ENCODE results near the gene TSPAN18.

Gene TSPAN18

DNA sequence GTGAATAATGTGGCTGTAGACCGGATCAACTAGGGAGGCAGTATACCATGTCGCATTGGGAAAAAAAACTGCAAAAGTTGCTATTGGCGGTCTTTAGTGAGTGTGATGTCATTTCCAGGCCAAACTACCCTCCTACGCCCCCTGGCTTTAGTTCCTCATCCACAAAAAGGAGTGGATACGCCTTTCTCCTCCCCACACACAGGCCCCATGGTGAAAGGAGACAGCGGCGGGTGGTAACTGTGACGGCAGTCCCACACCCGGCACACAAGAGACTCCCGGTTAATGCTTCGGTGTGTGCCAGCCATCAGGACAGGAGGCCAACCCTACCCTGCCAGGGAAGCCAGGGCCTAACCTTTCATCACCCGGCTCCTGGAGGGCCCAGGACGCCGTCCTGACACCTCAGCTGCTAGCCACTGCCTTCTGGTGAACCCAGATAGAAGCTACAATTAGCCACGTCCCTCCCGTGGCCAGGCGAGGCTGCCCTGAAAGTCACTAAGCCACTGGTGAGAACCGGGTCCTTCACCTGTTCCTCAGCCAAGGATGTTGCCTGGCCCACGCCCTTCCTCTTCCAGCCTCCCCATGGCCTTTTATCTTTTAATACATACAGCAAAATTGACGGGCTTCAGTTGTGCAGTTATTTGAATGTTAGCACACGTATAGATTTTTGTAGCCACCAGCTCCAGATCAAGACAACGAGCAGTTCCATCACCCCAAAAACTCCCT is 213.1 kb downstream of the TSPAN18 start:
- DNase-seq (ENCODE audit: low read depth in 1 of 2, low spot score in 1 of 2): no peak

DNA sequence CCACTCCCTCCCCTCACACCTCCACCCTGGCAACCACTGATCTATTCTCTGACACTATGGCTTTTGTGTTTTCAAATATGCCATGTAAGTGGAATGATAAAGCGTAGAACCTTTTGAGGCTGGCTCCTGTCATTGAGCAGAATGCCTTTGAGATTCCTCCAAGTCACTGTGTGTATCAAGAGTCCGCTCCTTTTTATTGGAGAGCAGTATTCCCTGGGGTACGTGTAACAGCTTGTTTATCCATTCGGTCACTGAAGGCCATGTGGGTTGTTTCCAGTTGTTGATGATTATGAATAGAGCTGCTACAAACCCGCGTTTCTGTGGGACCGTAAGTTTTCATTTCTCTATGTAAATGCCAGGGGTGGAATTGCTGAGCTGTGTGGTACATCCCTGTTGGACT is 213.6 kb downstream of the TSPAN18 start:
- DNase-seq (ENCODE audit: low read depth in 1 of 2, low spot score in 1 of 2): no peak

DNA sequence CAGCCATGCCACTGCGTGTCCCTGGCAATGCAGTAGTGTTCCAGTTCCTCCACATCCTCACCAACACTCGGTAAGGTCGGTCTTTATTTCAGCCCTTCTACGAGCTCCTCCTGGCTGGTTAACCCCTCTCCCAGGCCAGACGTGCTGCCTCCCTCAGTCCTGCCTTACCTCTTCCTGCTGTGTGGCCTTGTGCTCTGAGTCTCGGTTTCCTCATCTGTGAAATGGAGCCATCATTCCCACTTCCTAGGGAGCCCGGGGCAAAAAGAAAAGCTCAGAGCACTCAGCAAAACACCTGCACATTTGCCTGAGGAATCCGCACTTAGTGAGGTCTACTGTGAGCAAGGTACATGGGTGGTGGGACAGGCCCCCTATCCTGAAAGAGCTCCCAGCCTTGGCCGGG is 214.1 kb downstream of the TSPAN18 start:
- no peak for DNase-seq (ENCODE audit: low read depth in 1 of 2, low spot score in 1 of 2)

DNA sequence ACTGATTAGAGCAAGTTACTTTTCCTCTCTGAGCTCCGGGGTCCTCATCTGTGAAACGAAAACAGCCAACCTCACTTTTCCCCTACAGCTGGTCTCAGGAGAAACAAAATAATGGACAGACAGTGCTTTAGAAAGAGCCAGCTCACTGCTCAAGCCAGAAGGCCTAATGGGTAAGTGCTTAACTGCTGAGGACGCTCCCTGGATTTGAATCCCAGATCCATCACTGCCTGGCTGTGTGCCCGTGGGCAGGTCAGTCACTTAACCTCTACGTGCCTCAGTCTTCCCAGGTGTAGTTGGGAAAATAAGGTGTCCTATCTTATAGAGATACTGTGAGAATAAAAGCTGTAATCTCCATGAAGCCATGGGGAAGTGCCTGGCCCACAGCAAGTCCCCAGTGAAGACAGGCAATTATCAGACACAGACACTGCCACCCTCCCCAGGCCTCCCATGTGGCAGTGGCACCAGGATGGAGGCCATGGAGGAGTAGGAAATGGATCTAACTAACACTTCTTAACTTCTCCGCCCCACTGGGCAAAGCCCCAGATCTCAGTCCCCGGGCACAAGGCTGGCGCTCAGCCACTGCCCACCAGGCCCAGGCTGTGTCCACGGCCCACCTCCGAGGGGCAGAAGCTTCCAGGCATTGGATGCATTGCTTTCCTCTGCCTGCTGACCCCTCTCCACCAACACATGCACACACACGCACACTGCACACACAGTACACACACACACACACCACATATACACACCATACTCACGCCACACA is 214.7 kb downstream of the TSPAN18 start:
- DNase-seq (ENCODE audit: low read depth in 1 of 2, low spot score in 1 of 2): no peak

DNA sequence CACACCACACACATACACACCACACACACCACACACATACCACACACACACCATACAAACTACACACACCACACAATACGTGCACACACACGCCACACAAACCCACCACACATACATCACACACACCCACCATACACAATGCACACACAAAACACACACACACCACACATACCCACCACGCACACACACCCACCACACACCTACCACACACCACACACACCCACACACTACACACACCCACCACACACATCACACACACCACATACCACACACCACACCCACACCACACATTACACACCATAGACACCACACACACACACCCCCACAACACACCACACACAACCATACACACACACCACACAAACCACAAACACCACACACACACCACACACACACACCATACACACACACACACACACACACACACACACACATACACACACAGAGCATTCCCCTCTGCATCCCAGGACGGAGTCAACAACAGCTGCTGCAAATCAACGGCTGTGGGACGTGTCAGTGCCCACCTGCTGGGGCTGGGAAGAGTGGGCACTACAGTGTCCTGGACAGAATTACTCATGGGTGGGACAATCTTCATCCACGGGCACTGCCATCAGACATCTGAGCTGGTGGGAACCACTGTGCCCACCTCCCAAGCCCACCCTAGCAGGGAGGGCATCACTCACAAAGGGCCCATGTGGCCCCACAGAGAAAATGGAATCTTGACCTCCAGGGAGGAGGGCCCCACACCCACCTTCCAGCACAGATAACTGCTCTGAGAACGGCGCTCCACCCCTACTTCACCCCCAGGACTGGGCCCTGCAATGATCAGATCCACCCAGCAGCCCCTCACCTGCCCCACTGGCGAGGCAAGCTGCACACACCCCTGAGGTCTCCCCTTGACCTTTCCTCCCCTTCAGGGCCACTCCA is 215.5 kb downstream of the TSPAN18 start:
- no peak for DNase-seq (ENCODE audit: low read depth in 1 of 2, low spot score in 1 of 2)

DNA sequence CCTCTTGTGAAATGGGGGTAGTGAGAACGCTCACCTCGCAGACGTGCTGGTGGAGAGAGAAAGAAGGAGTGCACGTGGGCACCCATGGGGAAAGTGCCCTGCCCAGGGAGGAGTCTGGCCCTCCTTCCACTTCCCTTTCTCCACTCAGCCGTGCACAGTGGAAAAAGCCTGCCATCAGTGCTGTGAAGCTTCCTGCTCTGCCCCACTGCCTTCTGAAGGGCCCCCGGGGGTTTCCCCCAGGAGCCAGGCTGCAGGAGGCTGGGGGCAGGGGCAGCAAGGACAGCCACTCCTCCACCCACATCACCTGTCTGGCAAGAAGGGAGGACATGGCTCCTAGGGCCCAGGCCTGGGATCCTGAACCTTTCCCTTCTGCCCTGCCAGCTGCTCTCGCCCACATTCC is 216.4 kb downstream of the TSPAN18 start:
- DNase-seq (ENCODE audit: low read depth in 1 of 2, low spot score in 1 of 2): no peak

DNA sequence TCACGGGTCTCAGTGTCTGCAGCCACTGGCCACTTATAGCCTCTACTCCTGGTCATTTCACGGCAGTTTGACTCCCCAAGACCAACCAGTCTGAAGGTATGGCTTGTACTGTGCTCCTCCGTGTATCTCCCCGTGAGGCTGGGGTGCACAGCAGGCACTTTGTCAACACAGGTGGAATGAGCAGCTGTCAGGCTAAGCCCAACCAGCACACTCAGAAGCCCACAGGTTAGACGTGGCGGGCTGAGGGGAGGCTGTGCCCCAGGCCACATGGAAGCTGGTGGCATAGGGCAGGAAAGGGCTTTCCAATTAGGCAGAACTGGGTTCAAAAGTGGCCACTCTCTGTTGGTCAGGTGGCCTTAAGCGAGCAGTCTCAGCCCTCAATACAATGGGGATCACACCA is 216.9 kb downstream of the TSPAN18 start:
- DNase-seq (ENCODE audit: low read depth in 1 of 2, low spot score in 1 of 2): no peak

DNA sequence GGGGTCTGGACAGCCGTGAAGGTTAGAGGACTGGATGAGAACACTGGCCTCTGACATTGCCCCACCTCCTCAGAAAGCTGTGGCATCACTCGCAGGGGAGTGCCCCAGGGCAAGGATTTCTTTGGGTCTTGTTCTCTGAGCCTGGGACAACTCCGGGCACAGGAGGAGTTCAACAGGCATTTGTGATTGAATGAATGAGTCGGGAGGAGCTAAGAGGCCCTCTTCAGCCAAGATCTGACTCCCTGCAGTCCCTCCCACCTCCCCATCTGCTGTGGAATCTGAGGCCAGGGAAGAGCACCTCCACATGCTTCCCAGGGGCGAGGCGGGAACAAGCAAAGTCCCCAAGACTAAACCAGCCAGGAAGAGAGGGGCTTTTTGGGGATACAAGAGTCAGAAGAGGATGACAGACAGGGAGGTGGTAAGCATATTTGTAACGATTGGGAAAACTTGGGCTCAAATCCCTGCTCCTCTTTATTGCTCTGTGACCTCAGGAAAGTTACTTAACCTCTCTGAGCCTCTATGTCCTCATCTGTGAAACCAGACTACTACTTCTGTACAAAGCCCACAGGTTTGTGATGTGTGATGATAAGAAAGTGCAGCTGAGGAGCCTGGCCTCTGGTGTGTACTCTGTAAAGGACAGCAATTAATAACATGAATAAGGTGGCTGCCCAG is 217.6 kb downstream of the TSPAN18 start:
- DNase-seq (ENCODE audit: low read depth in 1 of 2, low spot score in 1 of 2): no peak

DNA sequence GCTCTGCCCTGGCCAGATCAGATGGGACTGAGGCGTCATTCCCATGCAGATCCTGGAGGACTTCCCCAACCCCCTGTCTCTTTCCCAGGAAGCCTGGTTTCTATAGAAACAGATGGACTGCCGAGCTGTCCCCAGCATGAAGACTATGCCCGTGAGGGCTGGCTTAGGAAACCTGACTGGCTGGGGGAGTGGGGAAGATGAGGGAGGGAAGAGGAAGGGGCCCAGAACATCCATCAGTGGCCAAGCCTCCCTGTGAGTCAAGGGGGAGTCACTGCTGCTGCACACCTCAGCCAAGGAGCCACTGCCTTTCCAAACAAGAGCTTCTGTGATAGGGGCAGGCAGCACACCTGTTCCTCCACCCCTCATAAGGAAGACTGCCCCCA is 218.1 kb downstream of the TSPAN18 start:
- DNase-seq (ENCODE audit: low read depth in 1 of 2, low spot score in 1 of 2): no peak

DNA sequence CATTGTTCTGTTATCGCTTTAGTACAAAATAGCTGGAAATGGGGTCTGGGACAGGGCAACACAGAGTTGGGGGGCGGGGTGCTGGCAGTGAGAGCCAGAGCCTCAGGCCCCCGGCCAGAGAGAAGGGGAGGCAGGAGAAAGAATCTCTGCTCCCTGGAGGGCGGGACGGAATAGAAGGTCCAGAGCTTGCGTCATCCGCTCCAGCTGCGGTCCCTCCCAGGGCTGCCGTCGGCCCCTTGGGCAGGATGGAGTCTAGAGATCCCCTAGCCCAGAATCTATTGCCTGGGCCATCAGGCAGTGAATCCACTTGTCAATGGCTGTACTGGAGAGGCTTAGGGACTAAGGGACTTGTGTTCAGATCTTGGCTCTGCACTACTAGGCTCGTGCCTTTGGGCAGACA is 218.9 kb downstream of the TSPAN18 start:
- DNase-seq (ENCODE audit: low read depth in 1 of 2, low spot score in 1 of 2): no peak

DNA sequence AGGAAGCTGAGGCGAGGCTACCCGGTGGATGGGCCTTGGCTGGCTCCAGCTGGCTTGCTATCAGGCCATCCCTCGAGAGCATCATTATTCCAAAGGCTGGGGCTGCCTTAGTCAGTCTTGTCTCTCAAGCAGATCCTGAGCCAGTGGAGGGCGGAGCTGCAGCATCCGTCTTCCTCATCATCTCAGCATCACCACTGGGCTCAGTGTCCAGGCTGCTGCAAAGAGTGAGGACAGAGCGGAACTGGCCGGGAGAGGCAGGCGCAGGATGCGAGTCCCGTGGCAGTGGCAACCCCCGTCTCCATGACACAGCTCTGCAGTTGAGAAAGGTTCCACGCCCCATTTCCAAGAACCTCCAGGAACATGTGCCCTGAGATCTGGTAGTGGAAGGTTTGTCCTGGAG is 219.5 kb downstream of the TSPAN18 start:
- no peak for DNase-seq (ENCODE audit: low read depth in 1 of 2, low spot score in 1 of 2)

DNA sequence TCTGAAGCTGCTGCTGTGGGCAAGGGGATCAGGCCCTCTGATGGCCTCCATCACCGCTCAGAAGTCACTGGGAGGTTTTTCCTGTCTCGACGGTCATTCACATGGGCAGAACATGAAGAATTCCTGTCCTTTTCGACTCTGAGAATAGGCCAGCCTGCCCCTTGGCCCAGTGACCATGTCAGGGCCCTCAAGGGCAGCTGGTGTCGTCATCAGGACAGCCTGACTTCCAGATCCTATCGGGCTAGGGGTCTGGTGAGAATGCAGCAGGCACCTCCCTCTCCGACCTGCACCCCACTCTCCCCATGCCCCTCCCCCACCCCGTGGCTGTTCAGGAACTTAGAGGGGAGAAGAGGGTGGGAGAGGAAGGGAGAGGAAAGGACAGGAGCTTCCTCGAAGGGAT is 220.4 kb downstream of the TSPAN18 start:
- no peak for DNase-seq (ENCODE audit: low read depth in 1 of 2, low spot score in 1 of 2)

DNA sequence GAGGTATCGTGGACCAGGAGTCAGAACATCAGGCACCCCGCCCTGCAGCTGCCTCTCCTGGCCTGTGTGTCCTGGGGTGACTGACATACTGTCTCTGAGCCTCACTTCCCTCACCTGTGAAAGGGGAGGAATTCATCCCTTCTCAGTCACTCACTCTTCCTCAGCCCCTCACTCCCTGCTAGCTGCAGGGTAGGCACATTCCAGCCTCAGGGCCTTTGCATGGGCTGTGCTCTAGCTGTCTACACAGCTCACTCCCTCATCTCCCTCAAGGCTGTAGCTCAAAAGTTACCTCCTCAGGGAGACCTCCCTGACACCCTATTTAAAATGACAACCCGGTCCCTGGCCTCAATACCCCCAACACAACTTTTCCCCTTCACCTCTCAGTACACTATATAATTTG is 221.4 kb downstream of the TSPAN18 start:
- DNase-seq (ENCODE audit: low read depth in 1 of 2, low spot score in 1 of 2): no peak

DNA sequence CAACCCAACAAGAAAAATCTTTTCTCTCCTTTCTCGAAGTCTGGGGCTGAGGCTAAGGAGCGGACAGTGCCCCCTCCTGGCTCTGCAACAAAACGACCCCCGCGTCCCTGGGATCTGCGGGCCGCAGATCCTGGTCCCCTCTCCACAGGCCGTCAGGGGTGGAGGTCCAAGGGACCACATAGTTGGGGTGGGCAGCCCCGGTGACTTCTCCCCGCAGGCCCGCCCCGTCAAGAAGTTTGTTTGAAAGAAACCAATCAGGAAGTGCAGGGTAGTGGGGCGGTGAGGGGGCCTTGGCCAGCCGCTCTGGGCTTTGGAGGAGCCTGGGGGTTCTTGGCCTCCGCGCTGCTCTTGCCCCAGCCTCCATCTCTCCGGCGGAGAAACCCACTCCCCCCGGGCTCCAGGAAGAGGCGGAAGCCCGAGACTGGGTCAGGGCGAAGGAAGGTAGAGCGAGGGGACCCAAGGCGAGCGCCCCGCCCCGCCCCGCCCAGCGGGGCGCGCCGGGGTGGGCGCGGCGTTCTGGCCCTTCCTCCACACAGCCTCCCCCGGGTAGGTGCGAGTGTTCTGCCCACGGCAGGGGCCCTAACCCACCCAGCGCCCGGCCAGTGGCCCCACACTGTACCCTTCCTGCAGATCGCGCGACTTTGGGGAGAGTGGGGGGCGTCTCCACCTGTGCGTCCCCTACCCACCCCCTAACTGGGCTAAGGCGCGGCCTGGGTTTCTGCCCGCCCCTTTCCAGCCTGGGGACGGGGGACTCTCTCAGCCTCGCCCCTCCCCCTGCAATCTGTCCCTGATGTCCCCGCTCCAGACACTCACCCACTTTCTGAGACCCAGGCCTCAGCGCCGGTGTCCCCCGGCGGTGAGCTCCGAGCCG is 222.6 kb downstream of the TSPAN18 start:
- no peak for DNase-seq (ENCODE audit: low read depth in 1 of 2, low spot score in 1 of 2)

DNA sequence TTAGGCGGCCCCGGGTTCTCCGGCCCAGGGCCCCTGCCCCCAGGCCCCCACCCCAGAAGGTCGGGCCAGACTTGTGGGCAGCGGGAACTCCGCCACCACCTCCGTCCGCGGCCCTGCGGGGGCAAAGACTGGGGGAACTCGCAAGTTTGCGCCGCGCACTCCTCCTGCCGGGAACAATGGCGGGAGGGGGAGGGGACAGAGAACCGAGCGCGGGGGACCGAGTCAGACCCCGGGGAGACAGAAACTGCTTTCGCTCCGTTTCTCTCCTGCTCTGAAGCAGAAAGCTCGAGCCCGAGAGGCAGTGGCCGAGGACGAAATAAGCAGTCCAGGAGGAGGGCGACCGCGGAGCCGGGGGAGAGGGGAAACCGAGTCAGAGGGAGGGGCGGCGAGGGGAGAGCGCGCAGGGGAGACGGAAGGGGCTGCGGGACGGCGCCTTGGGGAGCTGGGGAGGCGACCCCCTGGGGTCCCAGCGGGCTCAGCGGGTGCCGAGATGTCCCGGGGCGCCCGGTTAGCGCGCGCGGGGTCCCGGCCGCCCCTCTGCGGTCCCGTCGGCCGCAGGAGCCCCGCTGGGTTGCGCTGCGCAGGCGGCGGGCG is 223.4 kb downstream of the TSPAN18 start:
- DNase-seq (ENCODE audit: low read depth in 1 of 2, low spot score in 1 of 2): peak in 1 of 2 donors; percentile 15

DNA sequence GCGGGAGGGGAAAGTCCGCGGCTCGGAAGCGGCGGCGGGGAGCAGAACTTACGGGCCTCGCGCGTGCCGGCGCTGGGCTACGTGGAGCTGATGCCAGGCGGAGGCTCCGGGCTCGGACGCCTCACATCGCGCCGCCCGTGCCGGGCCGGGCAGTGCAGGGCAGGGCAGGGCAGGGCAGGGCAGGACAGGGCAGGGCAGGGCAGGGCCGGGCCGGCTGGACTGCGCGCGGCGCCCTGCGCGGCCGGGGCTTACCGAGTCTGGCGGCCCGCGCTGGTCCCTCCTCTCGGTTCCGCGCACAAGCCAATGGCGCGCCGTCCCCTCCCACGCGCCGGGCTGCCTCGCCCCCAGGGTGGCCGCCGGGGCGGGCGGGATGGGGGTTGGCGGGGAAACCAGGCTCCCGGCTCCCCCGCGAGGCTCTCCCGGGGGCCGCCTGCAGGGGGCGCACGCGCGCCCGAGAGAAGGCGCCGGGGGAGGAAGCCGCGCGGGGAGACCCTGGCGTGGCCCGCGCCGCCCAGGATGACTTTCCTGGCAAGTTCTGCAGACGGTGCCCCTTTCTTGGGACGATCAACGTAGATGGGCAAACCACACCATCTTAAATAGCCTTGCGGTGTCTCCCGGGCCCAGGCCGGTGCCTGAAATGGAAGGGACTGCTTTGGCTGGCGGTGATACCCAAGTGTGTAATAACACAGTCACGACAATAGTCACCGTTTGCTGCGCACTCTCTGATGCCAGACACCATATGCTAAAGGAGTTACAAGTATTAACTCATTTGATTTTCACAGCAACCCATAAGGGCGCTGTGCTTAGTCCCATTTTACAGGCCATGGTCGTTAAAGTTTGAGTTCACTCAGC is 224.1 kb downstream of the TSPAN18 start, which contains the start of gene TP53I11:
Gene TP53I11, minus strand, starts transcription at position 259 of the 852 bp plus-strand sequence. CDS start 12,548 bp downstream, outside the sequence.
- DNase-seq (ENCODE audit: low read depth in 1 of 2, low spot score in 1 of 2): peak; percentile 41 to 62

DNA sequence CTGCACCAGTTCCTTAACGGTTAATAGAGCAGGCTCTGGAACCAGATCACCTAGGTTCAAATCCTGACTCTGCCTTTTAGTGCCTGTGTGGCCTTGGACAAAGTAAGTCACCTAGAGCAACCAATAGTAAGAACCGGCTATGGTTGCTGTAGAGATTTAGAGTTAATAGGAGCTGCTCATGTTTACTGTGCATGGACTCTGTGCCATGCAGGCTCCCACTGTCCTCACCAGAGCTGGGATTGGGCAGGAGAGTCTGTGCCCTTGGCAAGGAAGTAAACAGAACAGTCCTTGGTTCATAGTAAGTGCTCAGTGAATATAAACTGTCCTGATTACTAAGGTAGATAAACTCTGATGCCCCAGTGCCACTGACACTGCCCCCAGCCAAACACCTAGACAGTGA is 225.3 kb downstream of the TSPAN18 start:
- DNase-seq (ENCODE audit: low read depth in 1 of 2, low spot score in 1 of 2): no peak

DNA sequence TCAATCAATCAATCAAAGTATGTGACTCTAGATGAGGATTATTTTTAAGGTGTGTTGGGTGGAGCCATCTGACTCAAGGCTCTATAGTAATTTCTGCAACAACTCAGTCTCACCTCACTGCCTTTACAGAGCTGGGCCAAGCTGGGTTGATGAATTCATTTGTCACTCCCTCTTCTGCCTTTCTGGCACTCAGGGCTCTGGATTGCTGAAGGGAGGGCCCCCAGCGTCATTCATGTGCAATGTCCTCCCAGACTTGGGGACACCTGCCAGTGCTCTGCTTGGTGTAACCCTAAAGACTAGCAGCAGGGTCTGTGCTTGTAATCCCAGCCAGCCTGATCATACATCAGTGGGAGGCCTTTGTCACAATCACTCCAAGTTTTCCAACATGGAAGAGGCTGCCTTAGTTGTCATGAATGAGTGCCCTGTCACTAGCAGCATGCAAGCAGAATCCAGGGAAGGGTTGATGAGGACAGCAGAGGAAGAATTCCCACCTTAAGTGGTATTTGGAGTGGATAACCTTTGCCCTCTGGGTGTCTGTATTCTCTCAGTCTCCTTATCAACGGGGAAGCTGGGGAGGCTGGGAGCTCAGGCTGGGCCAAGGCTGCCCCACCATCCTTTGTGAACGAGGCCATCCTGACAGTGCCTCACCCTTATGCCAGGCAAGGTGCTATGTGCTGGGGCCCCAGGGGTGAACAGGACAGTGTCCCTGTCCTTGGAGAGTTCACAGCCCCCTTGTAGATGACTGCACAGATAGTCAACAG is 225.9 kb downstream of the TSPAN18 start:
- DNase-seq (ENCODE audit: low read depth in 1 of 2, low spot score in 1 of 2): no peak

Data from stimulated activated CD4-positive, alpha-beta T cell treated with anti-CD3 and anti-CD28 coated beads, Interleukin-15, amount 100 ng/mL, for 1 hour (primary cell).